Measurements from ENCODE around the gene ITPK1. TPM values are rescaled to one million over a fixed set of nuclear protein-coding genes. Genes with fewer than 3 reads are reported as not detected.

The ITPK1 gene
- total RNA-seq, 3 donors from 2014 or later (not counting 1 experiment from before 2014, with no cell fraction given): 73.2 to 74.8 (median 74.4) TPM

DNA sequence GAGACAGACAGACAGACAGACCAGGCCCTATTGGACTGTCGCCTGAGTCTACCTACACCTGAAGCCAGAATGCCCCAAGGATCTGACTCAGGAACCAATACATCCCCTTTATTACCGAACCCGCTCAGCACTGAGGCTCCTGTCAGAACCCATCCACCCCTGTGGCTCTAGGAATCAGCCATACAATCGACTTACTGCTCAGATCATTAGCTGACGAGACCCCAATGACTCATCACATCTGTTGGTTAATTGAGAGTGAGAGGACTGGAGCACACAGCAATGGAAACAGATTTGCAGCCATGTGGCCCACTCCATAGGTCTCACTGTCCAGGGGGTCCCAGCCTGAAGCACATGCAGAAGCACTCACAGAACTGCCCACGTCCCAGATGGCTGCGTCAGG, 15.2 kb downstream of the ITPK1 start:
- peak overlapping the region in 1 of 2 donors; percentile 61 for H3K27ac Mint-ChIP-seq
- WGBS (ENCODE audit: insufficient coverage): 92% methylated on average over 7 of the region's 7 CpGs
- intact Hi-C loops (cut with micrococcal nuclease): loop anchor here (5.0 kb wide), 1 partner anchor 37 kb away; no protein-coding TSS in a partner anchor

DNA sequence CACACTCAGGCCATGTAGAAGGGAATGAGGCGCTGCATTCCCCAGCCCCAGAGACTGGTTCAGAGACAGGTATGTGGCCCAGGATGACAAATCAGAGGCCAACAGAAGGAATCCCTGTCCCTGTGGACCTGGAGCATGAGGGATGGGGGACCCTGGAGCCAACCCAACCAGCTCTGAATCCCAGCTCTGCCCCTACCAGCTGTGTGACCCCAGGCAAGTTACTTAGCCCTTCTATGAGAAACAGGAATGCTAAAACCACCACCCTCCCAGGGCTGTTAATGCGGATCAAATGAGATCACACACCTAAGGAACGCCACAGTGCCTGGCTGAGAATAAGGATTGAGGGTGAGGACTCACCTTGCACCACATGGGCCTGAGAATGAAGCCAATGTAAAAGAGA, 15.6 kb downstream of the ITPK1 start:
- intact Hi-C loops (cut with micrococcal nuclease): loop anchor here (5.0 kb wide), 1 partner anchor 37 kb away; no protein-coding TSS in a partner anchor
- H3K4me3 Mint-ChIP-seq: no peak overlapping the region

More for the DNA sequence above, 15.2 kb downstream of the ITPK1 start:
- TF ChIP-seq, protein P1, sequence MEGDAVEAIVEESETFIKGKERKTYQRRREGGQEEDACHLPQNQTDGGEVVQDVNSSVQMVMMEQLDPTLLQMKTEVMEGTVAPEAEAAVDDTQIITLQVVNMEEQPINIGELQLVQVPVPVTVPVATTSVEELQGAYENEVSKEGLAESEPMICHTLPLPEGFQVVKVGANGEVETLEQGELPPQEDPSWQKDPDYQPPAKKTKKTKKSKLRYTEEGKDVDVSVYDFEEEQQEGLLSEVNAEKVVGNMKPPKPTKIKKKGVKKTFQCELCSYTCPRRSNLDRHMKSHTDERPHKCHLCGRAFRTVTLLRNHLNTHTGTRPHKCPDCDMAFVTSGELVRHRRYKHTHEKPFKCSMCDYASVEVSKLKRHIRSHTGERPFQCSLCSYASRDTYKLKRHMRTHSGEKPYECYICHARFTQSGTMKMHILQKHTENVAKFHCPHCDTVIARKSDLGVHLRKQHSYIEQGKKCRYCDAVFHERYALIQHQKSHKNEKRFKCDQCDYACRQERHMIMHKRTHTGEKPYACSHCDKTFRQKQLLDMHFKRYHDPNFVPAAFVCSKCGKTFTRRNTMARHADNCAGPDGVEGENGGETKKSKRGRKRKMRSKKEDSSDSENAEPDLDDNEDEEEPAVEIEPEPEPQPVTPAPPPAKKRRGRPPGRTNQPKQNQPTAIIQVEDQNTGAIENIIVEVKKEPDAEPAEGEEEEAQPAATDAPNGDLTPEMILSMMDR (IDR thresholded peaks at IDR 0.05): no peak
- peaks cover 35% of the 10 kb centered on the region for H3K4me1 ChIP-seq (ENCODE audit: control insufficient read depth, insufficient read depth, low read length)
- H3K27ac ChIP-seq (ENCODE audit: low read length): no peak overlapping the region
- no peak overlapping the region for H3K4me3 ChIP-seq (ENCODE audit: low read length)
- no peaks in the 10 kb centered on the region for H3K36me3 Mint-ChIP-seq
- H3K27me3 ChIP-seq (ENCODE audit: control insufficient read depth, insufficient read depth, low read length): no peaks in the 10 kb centered on the region
- no peak for DNase-seq
- no peaks in the 10 kb centered on the region for H3K9me3 ChIP-seq (ENCODE audit: control insufficient read depth, insufficient read depth, low read length)
- no peaks in the 10 kb centered on the region for H3K27me3 Mint-ChIP-seq (ENCODE audit: low read depth in 2 of 2)
- peaks cover 33 to 67% of the 10 kb centered on the region in 2 donors for H3K4me1 Mint-ChIP-seq
- H3K9me3 Mint-ChIP-seq: no peaks in the 10 kb centered on the region
- H3K36me3 ChIP-seq (ENCODE audit: control insufficient read depth, insufficient read depth, low read length): no peaks in the 10 kb centered on the region
- H3K4me3 Mint-ChIP-seq: no peak overlapping the region
- no peak for ATAC-seq

DNA sequence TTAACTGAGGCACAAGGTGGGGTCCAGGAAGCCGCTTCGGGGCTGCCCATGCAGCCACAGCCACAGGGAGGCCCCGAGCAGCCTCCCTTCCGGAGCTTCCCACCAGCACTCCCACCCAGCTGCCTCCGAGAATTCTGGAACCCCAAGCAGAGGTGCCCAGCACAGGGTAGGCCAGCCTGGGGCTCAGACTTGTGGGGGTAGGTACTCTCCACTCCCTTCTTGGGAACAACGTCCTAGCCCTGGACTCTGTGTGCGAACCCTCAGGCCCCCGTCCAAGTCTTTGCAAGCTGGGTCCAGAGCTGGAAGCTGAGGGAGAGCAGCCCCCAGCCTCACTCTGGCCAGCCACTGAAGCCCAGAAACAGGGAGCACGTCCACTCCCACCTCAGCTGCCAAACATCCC, 16.1 kb downstream of the ITPK1 start:
- Mint-ChIP-seq H3K4me1 (peaks cover 39 to 74% of the 10 kb centered on the region in 2 donors), H3K4me3 (no peak overlapping the region), H3K27me3 (ENCODE audit: low read depth in 2 of 2) (no peaks in the 10 kb centered on the region), H3K9me3 (no peaks in the 10 kb centered on the region), H3K27ac (peak overlapping the region in 1 of 2 donors; percentile 61), H3K36me3 (no peaks in the 10 kb centered on the region)
- Histone ChIP-seq H3K4me3 (ENCODE audit: low read length) (no peak overlapping the region), H3K27me3 (ENCODE audit: control insufficient read depth, insufficient read depth, low read length) (no peaks in the 10 kb centered on the region), H3K27ac (ENCODE audit: low read length) (no peak overlapping the region), H3K9me3 (ENCODE audit: control insufficient read depth, insufficient read depth, low read length) (no peaks in the 10 kb centered on the region), H3K36me3 (ENCODE audit: control insufficient read depth, insufficient read depth, low read length) (no peaks in the 10 kb centered on the region), H3K4me1 (ENCODE audit: control insufficient read depth, insufficient read depth, low read length) (peaks cover 33% of the 10 kb centered on the region)
- ATAC-seq (no peak), DNase-seq (no peak)
- 94% methylated on average over 9 of the region's 9 CpGs for WGBS (ENCODE audit: insufficient coverage)
- TF ChIP-seq, protein P1 (IDR thresholded peaks at IDR 0.05): no peak
- intact Hi-C loops (cut with micrococcal nuclease): loop anchor here (5.0 kb wide), 1 partner anchor 38 kb away; no protein-coding TSS in a partner anchor

More for the DNA sequence above, 15.6 kb downstream of the ITPK1 start:
- TF ChIP-seq, protein P1 (IDR thresholded peaks at IDR 0.05): no peak
- H3K4me3 ChIP-seq (ENCODE audit: low read length): no peak overlapping the region
- Mint-ChIP-seq H3K27me3 (ENCODE audit: low read depth in 2 of 2) (no peaks in the 10 kb centered on the region), H3K27ac (peak overlapping the region in 1 of 2 donors; percentile 61), H3K36me3 (no peaks in the 10 kb centered on the region), H3K9me3 (no peaks in the 10 kb centered on the region), H3K4me1 (peaks cover 35 to 72% of the 10 kb centered on the region in 2 donors)
- DNase-seq: no peak
- H3K27me3 ChIP-seq (ENCODE audit: control insufficient read depth, insufficient read depth, low read length): no peaks in the 10 kb centered on the region
- ATAC-seq: no peak
- no peaks in the 10 kb centered on the region for H3K36me3 ChIP-seq (ENCODE audit: control insufficient read depth, insufficient read depth, low read length)
- no peak overlapping the region for H3K27ac ChIP-seq (ENCODE audit: low read length)
- H3K4me1 ChIP-seq (ENCODE audit: control insufficient read depth, insufficient read depth, low read length): peaks cover 33% of the 10 kb centered on the region
- 95% methylated on average over 2 of the region's 3 CpGs for WGBS (ENCODE audit: insufficient coverage)
- H3K9me3 ChIP-seq (ENCODE audit: control insufficient read depth, insufficient read depth, low read length): no peaks in the 10 kb centered on the region

DNA sequence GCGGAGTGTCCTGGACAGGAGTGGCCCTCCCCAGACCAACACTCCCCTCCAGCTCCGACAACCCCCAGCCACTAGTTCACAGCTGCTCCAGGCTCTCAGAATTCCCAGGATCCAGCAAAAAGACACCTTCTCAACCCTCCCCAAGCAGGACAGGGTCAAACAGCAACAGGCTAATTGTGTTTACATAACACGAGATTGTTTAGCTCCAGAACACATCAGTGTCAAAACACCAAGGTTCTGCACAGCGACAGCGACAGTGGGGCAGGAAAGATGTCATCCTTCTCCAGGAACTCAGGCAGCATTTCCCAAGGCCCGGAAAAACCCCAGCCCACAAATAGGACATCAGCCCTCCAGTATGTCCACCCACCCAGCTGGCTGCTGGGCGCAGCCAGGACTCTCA, 16.5 kb downstream of the ITPK1 start:
- no peaks in the 10 kb centered on the region for H3K36me3 Mint-ChIP-seq
- ATAC-seq (no peak), DNase-seq (no peak)
- Histone ChIP-seq H3K27me3 (ENCODE audit: control insufficient read depth, insufficient read depth, low read length) (no peaks in the 10 kb centered on the region), H3K36me3 (ENCODE audit: control insufficient read depth, insufficient read depth, low read length) (no peaks in the 10 kb centered on the region), H3K4me3 (ENCODE audit: low read length) (no peak overlapping the region), H3K27ac (ENCODE audit: low read length) (no peak overlapping the region), H3K9me3 (ENCODE audit: control insufficient read depth, insufficient read depth, low read length) (no peaks in the 10 kb centered on the region), H3K4me1 (ENCODE audit: control insufficient read depth, insufficient read depth, low read length) (peaks cover 30% of the 10 kb centered on the region)
- intact Hi-C loops (cut with micrococcal nuclease): no loop called here
- TF ChIP-seq, protein P1 (IDR thresholded peaks at IDR 0.05): no peak
- H3K4me3 Mint-ChIP-seq: no peak overlapping the region
- peaks cover 39 to 74% of the 10 kb centered on the region in 2 donors for H3K4me1 Mint-ChIP-seq
- H3K27ac Mint-ChIP-seq: no peak overlapping the region
- H3K27me3 Mint-ChIP-seq (ENCODE audit: low read depth in 2 of 2): no peaks in the 10 kb centered on the region
- WGBS (ENCODE audit: insufficient coverage): 95% methylated on average over 7 of the region's 7 CpGs
- no peaks in the 10 kb centered on the region for H3K9me3 Mint-ChIP-seq
